ENCODE measurements around the gene UBA52. TPM values are rescaled to one million over a fixed set of nuclear protein-coding genes. Genes with fewer than 3 reads are reported as not detected.

UBA52 gene
- total and polyA plus RNA-seq, 12 donors = 634 to 1,276 (median 727) TPM

DNA sequence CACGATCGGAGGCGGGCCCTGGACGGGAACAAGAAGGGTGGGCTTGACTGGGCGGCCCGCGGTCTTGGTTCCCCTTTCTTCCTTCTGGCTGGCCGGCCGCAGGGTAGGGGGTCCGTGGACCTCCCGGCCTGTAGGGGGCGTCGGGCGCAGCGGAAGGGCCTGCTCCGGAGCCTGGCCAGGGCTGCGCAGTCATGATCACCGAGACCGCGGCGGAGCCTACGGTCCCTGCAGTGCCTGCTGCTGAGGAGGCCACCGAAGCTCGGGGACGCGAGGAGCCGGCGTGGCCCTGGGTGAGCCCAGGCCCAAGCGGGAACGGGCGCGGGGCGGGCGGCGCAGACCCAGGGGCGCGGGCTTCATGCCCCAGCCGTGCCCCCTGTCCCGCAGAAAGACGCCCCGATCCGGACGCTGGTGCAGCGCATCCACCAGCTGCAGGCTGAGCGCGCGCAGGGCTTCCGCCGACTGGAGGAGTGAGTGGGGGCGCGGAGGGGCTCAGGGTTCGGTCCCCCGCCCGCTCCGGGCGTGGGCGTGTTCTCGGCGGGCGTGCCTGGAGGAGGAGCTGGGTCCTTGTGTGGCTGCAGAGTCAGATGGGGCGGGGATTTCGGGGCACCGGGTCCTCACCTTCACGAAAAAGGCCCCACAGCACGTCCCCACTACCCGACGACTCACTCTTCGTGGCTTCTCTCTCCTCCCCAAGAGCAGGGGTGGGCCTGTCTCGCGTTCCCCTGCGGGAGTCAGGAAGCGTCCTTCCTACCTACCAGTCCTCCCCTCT is 17.1 kb downstream of the UBA52 start, which contains the start of gene REX1BD:
Gene REX1BD, plus strand, starts transcription at position 188 of the 769 bp plus-strand sequence. Its CDS starts 4 bp downstream, at position 192.
- WGBS, 2 donors = 0 to 1% methylated on average over 64 to 72 of the region's 72 CpGs
- Histone ChIP-seq H3K9me3 (no peaks in the 10 kb centered on the region), H3K4me3 (peak within 1 kb of the TSS; percentile 63 to 95 (median 86)), H3K27me3 (no peaks in the 10 kb centered on the region), H3K27ac (peak within 1 kb of the TSS; percentile 55 to 97 (median 92)), H3K4me1 (peaks cover 0 to 46% (median 23%) of the 10 kb centered on the region in 9 donors), H3K36me3 (peaks cover 0 to 23% (median 5%) of the 10 kb centered on the region in 9 donors)
- DNase-seq (peak; percentile 88 to 89), ATAC-seq (peak; percentile 87 to 95 (median 94))
- TF ChIP-seq, protein P1, sequence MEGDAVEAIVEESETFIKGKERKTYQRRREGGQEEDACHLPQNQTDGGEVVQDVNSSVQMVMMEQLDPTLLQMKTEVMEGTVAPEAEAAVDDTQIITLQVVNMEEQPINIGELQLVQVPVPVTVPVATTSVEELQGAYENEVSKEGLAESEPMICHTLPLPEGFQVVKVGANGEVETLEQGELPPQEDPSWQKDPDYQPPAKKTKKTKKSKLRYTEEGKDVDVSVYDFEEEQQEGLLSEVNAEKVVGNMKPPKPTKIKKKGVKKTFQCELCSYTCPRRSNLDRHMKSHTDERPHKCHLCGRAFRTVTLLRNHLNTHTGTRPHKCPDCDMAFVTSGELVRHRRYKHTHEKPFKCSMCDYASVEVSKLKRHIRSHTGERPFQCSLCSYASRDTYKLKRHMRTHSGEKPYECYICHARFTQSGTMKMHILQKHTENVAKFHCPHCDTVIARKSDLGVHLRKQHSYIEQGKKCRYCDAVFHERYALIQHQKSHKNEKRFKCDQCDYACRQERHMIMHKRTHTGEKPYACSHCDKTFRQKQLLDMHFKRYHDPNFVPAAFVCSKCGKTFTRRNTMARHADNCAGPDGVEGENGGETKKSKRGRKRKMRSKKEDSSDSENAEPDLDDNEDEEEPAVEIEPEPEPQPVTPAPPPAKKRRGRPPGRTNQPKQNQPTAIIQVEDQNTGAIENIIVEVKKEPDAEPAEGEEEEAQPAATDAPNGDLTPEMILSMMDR (IDR thresholded peaks at IDR 0.05) = peak; percentile 83 to 98 (median 92)
- intact Hi-C loops (cut with DNase I) = no loop called here

DNA sequence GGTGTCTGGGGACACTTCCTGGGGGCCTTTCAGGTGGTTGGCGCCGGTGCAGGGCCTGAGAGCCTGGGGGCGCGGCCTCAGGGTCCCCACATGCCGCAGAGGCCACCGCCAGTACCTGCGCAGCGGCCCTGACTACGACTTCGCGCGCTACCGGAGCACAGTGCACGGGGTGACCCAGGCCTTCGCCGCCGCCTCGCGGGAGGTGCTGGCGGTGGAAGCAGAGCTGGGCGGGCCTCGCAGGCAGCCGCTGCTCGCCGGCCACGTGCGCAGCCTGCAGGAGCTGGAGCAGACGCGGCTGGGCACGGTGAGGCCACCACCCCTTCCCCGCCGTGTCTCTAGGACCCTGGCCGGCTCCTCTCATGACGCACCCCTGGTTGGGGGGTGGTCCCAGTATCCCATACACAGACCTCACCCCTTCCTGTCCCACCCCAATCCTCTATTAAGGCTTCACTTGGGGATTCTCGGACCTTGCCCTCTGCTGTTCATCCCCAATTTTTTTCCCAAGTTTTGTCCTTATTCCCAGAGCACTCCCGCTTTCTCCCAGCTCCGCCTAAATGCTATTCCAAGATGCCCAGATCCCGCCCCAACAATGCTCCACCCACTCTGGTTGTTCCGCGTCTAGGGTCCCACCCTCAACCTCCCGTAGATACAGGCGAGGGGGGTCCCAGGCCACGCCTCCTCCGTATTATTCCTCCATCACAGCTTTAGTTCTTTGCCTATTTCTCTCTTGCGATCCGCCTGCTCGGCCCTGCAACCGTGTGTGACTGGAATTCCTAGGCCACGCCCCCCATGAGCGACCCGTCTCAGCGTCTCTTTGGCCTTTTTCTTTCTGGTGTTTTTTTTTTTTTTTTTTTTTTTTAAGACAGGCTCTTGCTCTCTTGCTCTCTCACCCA is 18.0 kb downstream of the UBA52 start:
- peaks cover 0 to 3% (median 0%) of the 10 kb centered on the region in 7 donors for H3K27me3 ChIP-seq
- H3K27ac ChIP-seq = peak overlapping the region; percentile 55 to 97 (median 92)
- peak; percentile 48 to 80 (median 69) for ATAC-seq
- H3K36me3 ChIP-seq = peaks cover 0 to 23% (median 5%) of the 10 kb centered on the region in 9 donors
- peaks cover 3 to 55% (median 29%) of the 10 kb centered on the region in 9 donors for H3K4me1 ChIP-seq
- peak; percentile 63 to 71 for DNase-seq
- intact Hi-C loops (cut with DNase I) = loop anchor here in 9 of 10 donors (5.0 to 10.0 kb wide), 7 partner anchors 83 to 278 kb away; partner anchors contain the start of gene CRTC1 (in 1 of the 9)
- TF ChIP-seq, protein P1 (IDR thresholded peaks at IDR 0.05) = peak in 5 of 9 donors; percentile 8 to 41 (median 26)
- 12 to 13% methylated on average over 52 of the region's 52 CpGs for WGBS, 2 donors
- peak overlapping the region; percentile 63 to 95 (median 86) for H3K4me3 ChIP-seq
- H3K9me3 ChIP-seq = no peaks in the 10 kb centered on the region

DNA sequence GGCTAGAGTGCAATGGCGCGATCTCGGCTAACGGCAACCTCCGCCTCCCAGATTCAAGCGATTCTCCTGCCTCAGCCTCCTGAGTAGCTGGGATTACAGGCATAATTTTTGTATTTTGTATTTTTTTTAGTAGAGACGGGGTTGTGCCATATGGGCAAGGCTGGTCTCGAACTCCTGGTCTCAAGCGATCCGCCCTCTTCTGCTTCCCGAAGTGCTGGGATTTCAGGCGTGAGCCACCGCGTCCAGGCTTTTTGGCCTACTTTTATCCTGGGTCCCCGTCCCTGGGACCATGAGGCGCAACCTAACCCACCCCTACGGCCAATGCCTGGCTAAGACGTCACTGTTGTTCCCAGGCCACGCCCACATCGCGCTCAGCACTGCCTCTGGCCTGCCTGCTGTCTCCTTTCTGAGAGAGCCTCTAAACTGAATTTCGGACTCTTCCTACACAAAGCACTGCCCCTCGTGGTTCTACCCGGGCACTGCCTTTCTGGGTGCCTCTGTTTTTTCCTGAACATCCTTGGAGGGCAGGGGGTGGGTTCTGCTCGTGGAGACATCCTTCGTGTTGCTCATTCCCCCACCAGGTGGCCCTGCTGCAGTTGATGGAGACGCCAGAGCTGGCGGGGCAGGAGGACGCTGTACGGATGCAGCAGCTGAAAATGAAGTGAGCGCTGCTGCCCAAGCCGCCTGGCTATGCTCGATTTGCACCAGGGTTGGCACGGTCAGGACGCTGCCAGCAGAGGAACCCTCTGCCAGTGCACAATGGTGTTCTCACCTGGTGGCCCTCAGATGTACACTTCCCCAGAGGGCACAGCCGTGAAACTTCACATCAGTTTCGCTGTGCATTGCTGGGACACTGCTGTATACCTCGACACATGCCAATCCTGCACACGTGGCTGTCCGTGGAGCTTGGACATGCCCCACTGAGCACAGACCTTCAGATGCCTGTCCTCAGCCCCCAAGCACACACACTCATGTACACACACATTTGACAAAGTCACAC is 18.9 kb downstream of the UBA52 start:
- DNase-seq = peak in 1 of 2 donors; percentile 51
- Histone ChIP-seq H3K9me3 (no peaks in the 10 kb centered on the region), H3K27me3 (peaks cover 0 to 12% (median 4%) of the 10 kb centered on the region in 7 donors), H3K27ac (peak overlapping the region in 3 of 10 donors; percentile 83 to 97 (median 92)), H3K4me1 (peaks cover 10 to 58% (median 36%) of the 10 kb centered on the region in 9 donors), H3K36me3 (peaks cover 0 to 23% (median 5%) of the 10 kb centered on the region in 9 donors), H3K4me3 (peak overlapping the region in 7 of 10 donors; percentile 63 to 95 (median 78))
- no peak for ATAC-seq
- 75 to 80% methylated on average over 40 of the region's 40 CpGs for WGBS, 2 donors
- intact Hi-C loops (cut with DNase I) = loop anchor here in 9 of 10 donors (5.0 to 10.0 kb wide), 7 partner anchors 82 to 277 kb away; partner anchors contain the start of gene CRTC1 (in 1 of the 9)
- TF ChIP-seq, protein P1 (IDR thresholded peaks at IDR 0.05) = peak in 1 of 9 donors; percentile 10

Measured in heart right ventricle (tissue), 16 donors.